H7 (cell line): ENCODE data around the gene CABP5. TPM values are rescaled to one million over a fixed set of nuclear protein-coding genes. Genes with fewer than 3 reads are reported as not detected.
"Not testable (repeated sequence)": the region's sequence is repeated elsewhere in the genome, so short reads cannot be mapped to it uniquely, and the experiment has no call there.

ENCODE experiments used
- DNase-seq: peaks from one replicate; pipeline ENCODE4 v3.0.0; 2012
- H3K27me3 ChIP-seq: 2 replicates; pipeline ENCODE4 v1.6.0; 2011; ENCODE audit warnings: mild to moderate bottlenecking, low read length; ENCODE audit not compliant: control insufficient read depth, insufficient read depth
- H3K36me3 ChIP-seq: replicated peaks from 2 replicates; pipeline ENCODE4 v1.5.1; 2011; ENCODE audit warnings: low read length; ENCODE audit not compliant: control insufficient read depth, insufficient read depth
- H3K4me3 ChIP-seq: 2 replicates; pipeline ENCODE4 v1.5.1; 2011; ENCODE audit warnings: low read depth, mild to moderate bottlenecking, control low read depth, low read length, moderate library complexity; ENCODE audit not compliant: insufficient read depth
- total RNA-seq: library from RNA; depleted of rRNA; stranded (reverse); fragments of >200 nt; shearing (Covaris generic); gene quantifications from 2 replicates; pipeline ENCODE4 v1.2.3, GENCODE V29; 2014; rRNA removed

CABP5 gene
- not detected in 2 replicates for total RNA-seq

GRCh38 chr19:48043675-48044258 is at the start of gene CABP5:
CABP5 (minus strand) TSS chr19:48044079; CDS start chr19:48043922, 157 bp downstream.
- no peaks in the 10 kb centered on the region for H3K36me3 ChIP-seq
- no peaks in the 10 kb centered on the region for H3K27me3 ChIP-seq
- no peak for DNase-seq
- no peak within 1 kb of the TSS for H3K4me3 ChIP-seq

- H3K36me3 ChIP-seq, DNase-seq, H3K4me3 ChIP-seq: not testable (repeated sequence)
Measured at GRCh38 chr19:48091111-48091718, 47.3 kb upstream of the CABP5 start.

GRCh38 chr19:48090281-48090802 is 46.5 kb upstream of the CABP5 start:
- H3K36me3 ChIP-seq, result no peaks in the 10 kb centered on the region
- no peaks in the 10 kb centered on the region for H3K27me3 ChIP-seq
- H3K4me3 ChIP-seq, result no peak overlapping the region
- DNase-seq, result no peak

More at GRCh38 chr19:48091111-48091718, 47.3 kb upstream of the CABP5 start:
- not testable (repeated sequence) for H3K27me3 ChIP-seq

- not testable (repeated sequence) for H3K27me3 ChIP-seq, H3K4me3 ChIP-seq, H3K36me3 ChIP-seq, DNase-seq
Measured at GRCh38 chr19:48088991-48089390, 45.1 kb upstream of the CABP5 start.

GRCh38 chr19:48085904-48086864 is 42.3 kb upstream of the CABP5 start:
- no peaks in the 10 kb centered on the region for H3K27me3 ChIP-seq
- DNase-seq, result peak; percentile 73
- no peaks in the 10 kb centered on the region for H3K36me3 ChIP-seq
- H3K4me3 ChIP-seq, result no peak overlapping the region

- Histone ChIP-seq H3K36me3 (no peaks in the 10 kb centered on the region), H3K27me3 (no peaks in the 10 kb centered on the region)
- DNase-seq, result no peak
Measured at GRCh38 chr19:48085076-48085475, 41.2 kb upstream of the CABP5 start.

GRCh38 chr19:48081106-48081505 is 37.2 kb upstream of the CABP5 start:
- Histone ChIP-seq H3K27me3 (no peaks in the 10 kb centered on the region), H3K4me3 (no peak overlapping the region), H3K36me3 (no peaks in the 10 kb centered on the region)
- no peak for DNase-seq

More at GRCh38 chr19:48085076-48085475, 41.2 kb upstream of the CABP5 start:
- H3K4me3 ChIP-seq, result no peak overlapping the region

GRCh38 chr19:48070177-48070769 is 26.4 kb upstream of the CABP5 start:
- not testable (repeated sequence) for H3K36me3 ChIP-seq, H3K4me3 ChIP-seq, DNase-seq, H3K27me3 ChIP-seq

GRCh38 chr19:48069435-48069834 is 25.6 kb upstream of the CABP5 start:
- H3K27me3 ChIP-seq, result no peaks in the 10 kb centered on the region
- DNase-seq, result peak; percentile 57
- H3K36me3 ChIP-seq, result no peaks in the 10 kb centered on the region
- H3K4me3 ChIP-seq, result no peak overlapping the region

- peak; percentile 58 for DNase-seq
- Histone ChIP-seq H3K27me3 (no peaks in the 10 kb centered on the region), H3K4me3 (no peak overlapping the region)
Measured at GRCh38 chr19:48064509-48064908, 20.6 kb upstream of the CABP5 start.

GRCh38 chr19:48061401-48062344 is 17.8 kb upstream of the CABP5 start:
- H3K27me3 ChIP-seq, result no peaks in the 10 kb centered on the region
- DNase-seq, result peak; percentile 87
- H3K36me3 ChIP-seq, result no peaks in the 10 kb centered on the region
- H3K4me3 ChIP-seq, result no peak overlapping the region

More at GRCh38 chr19:48064509-48064908, 20.6 kb upstream of the CABP5 start:
- no peaks in the 10 kb centered on the region for H3K36me3 ChIP-seq

- DNase-seq, result no peak
- Histone ChIP-seq H3K27me3 (no peaks in the 10 kb centered on the region), H3K36me3 (no peaks in the 10 kb centered on the region), H3K4me3 (no peak overlapping the region)
Measured at GRCh38 chr19:48060381-48060780, 16.5 kb upstream of the CABP5 start.

- no peaks in the 10 kb centered on the region for H3K36me3 ChIP-seq
- DNase-seq, result no peak
- no peaks in the 10 kb centered on the region for H3K27me3 ChIP-seq
- H3K4me3 ChIP-seq, result no peak overlapping the region
Measured at GRCh38 chr19:48059331-48059730, 15.5 kb upstream of the CABP5 start.
